Measurements from ENCODE around the gene IDUA. TPM values are rescaled to one million over a fixed set of nuclear protein-coding genes. Genes with fewer than 3 reads are reported as not detected.
A peak's percentile ranks its signal among the peaks of the same experiment; 100 is the strongest.

The IDUA gene
- total and polyA plus RNA-seq, 8 donors = 8.8 to 278 (median 21.7) TPM

- intact Hi-C loops (cut with DNase I; ENCODE audit: low total_unique reads) = no loop called here
- no peaks in the 10 kb centered on the region for H3K36me3 ChIP-seq
- H3K4me1 ChIP-seq = peaks cover 36 to 41% (median 39%) of the 10 kb centered on the region in 4 donors
Measured at GRCh38 chr4:1006856-1007255, 20.0 kb downstream of the IDUA start.

GRCh38 chr4:1008840-1009541, 22.1 kb downstream of the IDUA start:
- peaks cover 3 to 58% (median 33%) of the 10 kb centered on the region in 3 donors for H3K27me3 ChIP-seq
- peak; percentile 49 to 67 for DNase-seq
- peaks cover 0 to 6% (median 0%) of the 10 kb centered on the region in 4 donors for H3K9me3 ChIP-seq
- intact Hi-C loops (cut with DNase I; ENCODE audit: low total_unique reads) = no loop called here
- H3K4me1 ChIP-seq = peaks cover 29 to 44% (median 39%) of the 10 kb centered on the region in 4 donors
- TF ChIP-seq POLR2AphosphoS5 (IDR thresholded peaks at IDR 0.05) (no peak), POLR2A (IDR thresholded peaks at IDR 0.05) (no peak), EP300 (IDR thresholded peaks at IDR 0.05) (no peak), CTCF (IDR thresholded peaks at IDR 0.05) (no peak)
- H3K36me3 ChIP-seq = peaks cover 0 to 6% (median 0%) of the 10 kb centered on the region in 4 donors
- 2 to 4% (median 3%) methylated on average over 26 to 36 of the region's 36 CpGs for WGBS, 5 donors
- H3K27ac ChIP-seq = peak overlapping the region in 4 of 5 donors; percentile 62 to 78 (median 74)
- peak overlapping the region; percentile 65 to 79 (median 72) for H3K4me3 ChIP-seq

More at GRCh38 chr4:1006856-1007255, 20.0 kb downstream of the IDUA start:
- DNase-seq = no peak
- H3K9me3 ChIP-seq = peaks cover 0 to 6% (median 0%) of the 10 kb centered on the region in 4 donors
- no peak overlapping the region for H3K4me3 ChIP-seq
- no peak overlapping the region for H3K27ac ChIP-seq
- 88 to 94% (median 91%) methylated on average over 5 of the region's 5 CpGs for WGBS, 5 donors
- peaks cover 24 to 72% (median 54%) of the 10 kb centered on the region in 3 donors for H3K27me3 ChIP-seq
- TF ChIP-seq EP300 (IDR thresholded peaks at IDR 0.05) = no peak
- TF ChIP-seq POLR2A (IDR thresholded peaks at IDR 0.05) = no peak
- no peak for TF ChIP-seq POLR2AphosphoS5 (IDR thresholded peaks at IDR 0.05)

- Histone ChIP-seq H3K36me3 (peaks cover 0 to 7% (median 0%) of the 10 kb centered on the region in 4 donors), H3K4me1 (peaks cover 29 to 47% (median 44%) of the 10 kb centered on the region in 4 donors), H3K27ac (peak overlapping the region; percentile 74 to 89 (median 84)), H3K27me3 (peaks cover 0 to 51% (median 25%) of the 10 kb centered on the region in 3 donors), H3K9me3 (peaks cover 0 to 6% (median 0%) of the 10 kb centered on the region in 4 donors), H3K4me3 (peak overlapping the region; percentile 65 to 79 (median 72))
- WGBS, 5 donors = 0 to 1% (median 1%) methylated on average over 19 to 100 of the region's 109 CpGs; no CpG with 5 or more reads in 1 of the 5 donors
- intact Hi-C loops (cut with DNase I; ENCODE audit: low total_unique reads) = no loop called here
- TF ChIP-seq EP300 (IDR thresholded peaks at IDR 0.05) (no peak), CTCF (IDR thresholded peaks at IDR 0.05) (peak in 1 of 7 experiments; percentile 56), POLR2AphosphoS5 (IDR thresholded peaks at IDR 0.05) (peak in 1 of 3 donors; percentile 37), POLR2A (IDR thresholded peaks at IDR 0.05) (no peak)
- DNase-seq = peak; percentile 79 to 87
Measured at GRCh38 chr4:1009542-1010394, 22.9 kb downstream of the IDUA start.

- WGBS, 5 donors = 0 to 6% (median 2%) methylated on average over 27 to 36 of the region's 36 CpGs
- intact Hi-C loops (cut with DNase I; ENCODE audit: low total_unique reads) = no loop called here
- peaks cover 29 to 55% (median 47%) of the 10 kb centered on the region in 4 donors for H3K4me1 ChIP-seq
- peak overlapping the region; percentile 74 to 89 (median 84) for H3K27ac ChIP-seq
- peak; percentile 63 to 82 for DNase-seq
- no peak for TF ChIP-seq EP300 (IDR thresholded peaks at IDR 0.05)
- TF ChIP-seq POLR2A (IDR thresholded peaks at IDR 0.05) = no peak
- TF ChIP-seq CTCF (IDR thresholded peaks at IDR 0.05) = no peak
- peak in 1 of 3 donors; percentile 26 for TF ChIP-seq POLR2AphosphoS5 (IDR thresholded peaks at IDR 0.05)
- H3K27me3 ChIP-seq = peaks cover 0 to 43% (median 18%) of the 10 kb centered on the region in 3 donors
- H3K9me3 ChIP-seq = peaks cover 0 to 6% (median 0%) of the 10 kb centered on the region in 4 donors
- peak overlapping the region; percentile 65 to 79 (median 72) for H3K4me3 ChIP-seq
- H3K36me3 ChIP-seq = peaks cover 0 to 8% (median 0%) of the 10 kb centered on the region in 4 donors
Measured at GRCh38 chr4:1010395-1011021, 23.7 kb downstream of the IDUA start.
